Activated gamma-delta T cell (primary cell): ENCODE results near the gene PRKAG2.

Source experiments
- DNase-seq: peaks from one replicate; lab custom pipeline; 2025; lab: John Stamatoyannopoulos, UW

PRKAG2 gene

GRCh38 chr7:151710646-151711434, 166.1 kb downstream of the PRKAG2 start:
- DNase-seq = no peak

GRCh38 chr7:151710121-151710640, 166.7 kb downstream of the PRKAG2 start:
- no peak for DNase-seq

GRCh38 chr7:151709141-151710038, 167.5 kb downstream of the PRKAG2 start:
- DNase-seq = no peak

- no peak for DNase-seq
These were observed 168.3 kb downstream of the PRKAG2 start for GRCh38 chr7:151708610-151709009.

- DNase-seq = no peak
These were observed 169.2 kb downstream of the PRKAG2 start for GRCh38 chr7:151707757-151708156.

GRCh38 chr7:151707105-151707469, 169.8 kb downstream of the PRKAG2 start:
- no peak for DNase-seq

- DNase-seq = no peak
These were observed 170.4 kb downstream of the PRKAG2 start for GRCh38 chr7:151706277-151707104.

- no peak for DNase-seq
These were observed 171.2 kb downstream of the PRKAG2 start for GRCh38 chr7:151705636-151706276.

- DNase-seq = no peak
These were observed 171.8 kb downstream of the PRKAG2 start for GRCh38 chr7:151704960-151705635.

GRCh38 chr7:151704299-151704959, 172.5 kb downstream of the PRKAG2 start:
- no peak for DNase-seq

GRCh38 chr7:151702961-151703360, 174.0 kb downstream of the PRKAG2 start:
- DNase-seq = no peak

- DNase-seq = no peak
These were observed 176.2 kb downstream of the PRKAG2 start for GRCh38 chr7:151700586-151701165.

- no peak for DNase-seq
These were observed 177.0 kb downstream of the PRKAG2 start for GRCh38 chr7:151699928-151700319.

GRCh38 chr7:151699147-151699927, 177.6 kb downstream of the PRKAG2 start:
- DNase-seq = no peak

- DNase-seq = no peak
These were observed 179.0 kb downstream of the PRKAG2 start for GRCh38 chr7:151697942-151698341.

- no peak for DNase-seq
These were observed 179.4 kb downstream of the PRKAG2 start for GRCh38 chr7:151697515-151697895.

GRCh38 chr7:151696721-151697514, 180.0 kb downstream of the PRKAG2 start:
- no peak for DNase-seq

- no peak for DNase-seq
These were observed 180.9 kb downstream of the PRKAG2 start for GRCh38 chr7:151695951-151696541.
